ENCODE results near the gene CHRDL2.
A peak's percentile ranks its signal among the peaks of the same experiment; 100 is the strongest.

CHRDL2 gene

DNA sequence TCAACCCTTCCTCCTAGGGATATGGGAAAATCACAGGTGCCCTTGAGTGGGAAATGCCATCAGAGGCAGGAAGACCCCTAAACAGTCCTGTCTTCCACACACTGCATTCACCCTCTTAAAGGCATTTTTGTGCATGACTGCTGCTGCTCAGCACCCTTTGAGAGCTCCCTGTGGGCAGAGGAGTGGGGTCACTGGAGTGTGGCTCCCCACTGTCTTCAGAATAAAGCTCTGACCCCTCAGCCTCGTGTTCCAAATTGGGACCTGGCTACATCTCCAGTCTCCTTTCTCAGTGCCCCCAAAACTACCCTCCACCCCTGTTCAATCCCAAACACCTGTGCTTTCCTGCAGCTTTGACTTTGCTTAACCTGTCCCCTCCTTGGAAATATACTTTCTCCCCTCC, 46.6 kb downstream of the CHRDL2 start:
- no peak for DNase-seq

DNA sequence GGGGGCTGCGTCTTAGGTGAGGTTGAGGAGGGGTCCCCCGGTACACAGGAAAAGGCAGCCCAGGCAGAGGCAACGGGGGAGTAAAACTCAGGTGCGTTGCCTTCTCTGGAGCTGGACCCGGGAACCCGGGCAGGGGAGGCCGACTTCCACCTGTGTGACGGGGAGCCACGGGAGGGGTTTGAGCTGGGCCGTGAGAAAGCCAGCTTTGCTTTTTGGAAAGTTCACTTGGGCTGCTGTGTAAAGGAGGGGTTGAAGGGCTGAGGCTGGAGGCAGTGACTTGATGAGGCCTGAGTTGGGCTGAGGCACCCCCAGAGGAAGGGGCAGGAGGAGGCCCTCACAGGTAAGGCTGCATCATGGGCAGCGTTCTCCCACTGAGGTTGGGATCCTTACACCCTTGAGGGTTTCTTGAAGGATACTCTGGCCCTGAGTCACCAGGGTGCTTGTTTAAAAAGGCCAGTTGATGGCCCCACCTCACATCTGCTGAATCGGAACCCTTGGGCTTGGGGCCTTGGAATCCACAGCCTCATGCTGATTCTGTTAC, 47.2 kb downstream of the CHRDL2 start:
- DNase-seq, result no peak

DNA sequence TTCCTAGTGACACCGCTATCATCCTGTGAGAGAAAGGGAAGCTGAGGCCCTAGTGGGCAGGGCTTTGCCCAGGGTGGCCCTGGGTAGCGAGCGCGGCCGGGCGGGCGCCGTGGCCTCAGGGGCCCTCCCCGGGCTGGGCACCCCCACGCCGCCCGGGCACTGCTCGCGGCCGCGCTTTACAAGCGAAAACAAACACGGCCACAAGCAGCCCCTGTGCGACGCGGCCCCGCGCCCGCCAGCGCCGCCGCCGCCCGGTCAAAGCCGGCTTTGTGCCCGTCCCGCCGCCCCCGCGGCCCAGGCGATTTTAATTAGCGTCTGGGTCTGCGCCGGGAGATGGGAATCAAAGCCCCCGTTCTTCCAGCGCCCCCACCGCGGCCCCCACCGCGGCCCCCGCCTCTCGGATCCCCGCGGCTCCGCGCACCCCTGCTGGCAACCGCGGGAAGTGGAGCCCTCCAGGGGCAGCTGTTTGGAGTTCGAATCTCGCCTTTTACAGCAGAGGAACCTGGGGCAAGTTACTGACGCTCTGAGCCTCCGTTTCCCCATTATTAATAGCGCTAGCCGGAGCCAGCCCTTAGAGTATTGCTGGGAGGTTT, 47.9 kb downstream of the CHRDL2 start:
- peak; percentile 3 to 9 for DNase-seq

DNA sequence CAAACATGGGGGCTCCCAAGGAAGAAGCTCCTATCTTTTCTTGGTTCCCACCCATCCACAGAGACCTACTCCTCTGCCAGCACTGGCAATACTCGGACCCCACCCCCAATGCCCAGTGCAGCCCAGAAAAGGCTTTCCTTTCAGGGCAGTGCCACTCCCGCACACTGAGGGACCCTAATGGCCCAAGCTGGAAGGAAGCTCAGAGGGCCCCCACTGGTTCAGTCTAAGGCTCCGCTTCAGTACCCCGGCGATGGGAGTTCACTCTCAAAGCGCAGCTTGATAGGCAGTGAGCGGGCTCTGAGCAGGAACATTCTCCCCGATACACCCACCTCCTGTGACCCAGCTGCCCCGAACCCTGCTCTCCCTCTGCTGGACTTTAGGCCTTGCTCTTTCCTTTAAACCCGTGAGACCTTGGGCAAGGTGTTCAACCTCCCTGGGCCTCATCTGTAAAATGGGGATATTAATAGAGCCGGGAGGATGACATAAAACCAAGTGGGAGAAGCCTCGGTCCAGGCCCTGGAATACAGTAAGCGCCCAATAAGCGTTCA, 48.4 kb downstream of the CHRDL2 start:
- no peak for DNase-seq

DNA sequence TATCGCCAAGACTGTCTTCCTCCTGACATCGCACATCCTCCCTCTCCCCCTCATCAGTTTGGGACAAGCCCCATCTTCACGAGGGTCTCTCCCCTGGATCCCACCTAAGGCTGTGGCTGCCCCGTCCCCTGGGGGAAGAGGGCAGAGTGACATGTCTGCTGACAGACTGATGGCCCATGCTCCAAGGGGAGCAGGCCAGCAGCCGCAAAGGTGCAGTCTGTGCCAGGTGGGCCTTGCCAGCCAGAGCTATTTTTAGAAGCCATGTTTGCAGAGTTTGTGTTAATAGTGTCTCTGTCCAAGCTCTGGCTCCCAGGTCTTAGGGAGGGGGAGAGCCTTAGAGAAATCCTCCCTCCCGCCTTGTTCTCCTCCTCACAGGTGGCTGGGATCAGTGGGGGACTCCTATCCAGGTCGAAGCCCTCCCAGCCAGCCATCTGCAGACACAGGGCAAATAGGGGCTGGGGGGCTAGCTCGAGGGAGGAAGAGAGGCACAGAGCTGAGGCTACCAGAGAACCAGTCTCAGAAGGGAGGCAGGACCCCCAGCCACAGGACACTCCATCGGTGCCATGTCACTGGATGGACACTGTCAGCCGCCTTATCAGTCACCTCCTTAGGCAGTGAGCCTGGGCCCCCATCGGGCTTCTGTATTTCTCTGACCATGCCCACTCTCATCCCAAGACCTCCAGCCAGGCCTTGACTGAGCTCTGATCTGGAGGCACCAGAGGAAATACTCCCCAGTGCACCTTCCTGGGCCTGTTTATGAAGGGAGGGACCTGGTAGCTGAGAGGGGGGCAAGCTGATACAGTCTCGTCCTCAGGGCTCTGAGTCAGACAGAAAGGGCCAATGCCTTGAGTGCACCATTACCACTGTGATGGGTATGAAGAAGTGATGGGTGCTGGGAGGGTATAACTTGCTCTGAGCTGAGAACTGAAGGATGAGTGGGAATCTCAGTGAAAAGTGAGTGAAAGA, 49.3 kb downstream of the CHRDL2 start:
- DNase-seq, result no peak

DNA sequence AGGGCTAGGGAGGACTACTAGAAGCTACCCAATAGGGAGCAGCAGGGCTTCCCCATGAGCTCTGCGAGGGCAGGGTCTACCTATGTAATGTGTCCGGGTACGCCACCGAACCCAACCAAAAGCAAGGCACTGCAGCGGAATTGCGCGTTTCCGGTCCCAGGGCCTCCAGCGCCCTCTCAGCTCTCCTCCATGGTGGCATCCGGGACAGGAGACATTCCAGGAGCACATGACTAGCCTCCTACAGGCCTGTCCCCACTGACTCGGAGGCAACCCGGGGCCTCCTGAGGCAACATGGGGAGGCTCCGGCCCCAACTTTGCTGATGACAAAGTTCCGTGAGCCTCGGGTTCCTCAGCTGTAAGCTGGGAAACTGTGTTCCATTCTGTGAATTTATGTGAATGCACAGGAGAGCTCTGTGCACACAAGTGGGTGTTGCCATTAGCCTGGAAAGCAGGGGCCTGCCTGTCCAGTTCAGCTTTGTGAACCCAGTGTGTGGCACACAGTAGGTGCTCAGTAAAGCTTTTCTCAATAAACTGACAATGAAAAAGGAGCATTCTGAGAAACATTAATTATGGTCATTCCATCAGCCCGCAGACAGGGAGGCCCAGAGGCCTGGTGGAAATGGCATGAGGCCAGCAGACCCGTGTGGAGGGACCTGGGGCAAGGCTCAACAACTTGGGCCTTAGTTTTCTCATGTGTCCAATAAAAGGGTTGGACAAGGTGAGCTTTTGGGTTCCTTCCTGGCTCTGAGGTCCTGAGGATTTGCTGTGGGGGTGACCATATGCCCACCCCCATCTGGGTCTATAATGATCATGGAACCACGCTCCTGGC, 50.3 kb downstream of the CHRDL2 start:
- no peak for DNase-seq

DNA sequence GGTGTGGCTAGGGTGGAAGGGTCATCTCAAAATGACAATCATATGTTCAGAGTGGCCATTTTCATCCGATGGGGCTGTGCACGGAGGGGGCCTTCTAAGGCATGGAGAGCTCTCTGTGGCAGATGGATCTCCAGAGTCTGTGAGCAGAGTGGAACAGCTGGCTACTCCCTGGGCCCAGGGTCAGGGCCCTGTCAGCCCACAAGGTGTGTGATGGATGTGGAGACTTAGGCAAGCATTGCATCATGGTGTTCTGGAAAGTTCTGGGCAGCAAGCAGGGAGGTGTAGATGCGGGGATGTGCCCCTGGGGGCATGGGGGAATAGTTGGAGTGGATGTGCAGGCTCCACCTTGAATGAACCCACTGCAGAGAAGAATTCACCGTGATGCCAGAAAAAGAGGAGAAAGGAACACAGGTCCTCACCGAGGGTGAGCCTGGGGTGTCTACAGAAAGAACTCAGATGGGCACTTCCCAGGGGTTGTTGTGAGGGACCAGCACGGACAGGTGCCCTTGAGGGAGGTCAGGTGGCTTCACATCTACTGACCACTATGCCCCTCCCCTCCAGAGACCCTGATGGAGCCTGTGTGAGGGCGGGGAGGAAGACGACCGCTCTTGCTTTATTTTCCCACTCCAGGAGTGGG, 51.1 kb downstream of the CHRDL2 start:
- DNase-seq, result no peak

DNA sequence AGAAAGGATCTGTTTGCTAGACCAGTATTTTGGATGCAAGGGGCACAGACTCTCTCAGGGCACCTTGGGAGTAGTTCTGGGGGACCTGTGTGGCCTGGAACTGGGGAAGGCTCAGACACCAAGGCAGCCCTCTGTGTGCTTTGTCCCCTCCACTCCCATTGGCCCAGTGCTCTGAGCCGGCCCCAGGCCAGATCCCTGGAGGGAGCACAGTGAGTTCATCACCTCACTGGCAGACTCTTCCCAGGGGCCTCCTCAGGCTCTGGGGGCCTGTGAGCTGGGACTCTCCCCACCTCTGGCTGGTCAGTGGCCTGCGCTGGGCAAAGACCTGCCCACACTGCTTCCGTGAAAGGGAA, 51.7 kb downstream of the CHRDL2 start:
- no peak for DNase-seq

DNA sequence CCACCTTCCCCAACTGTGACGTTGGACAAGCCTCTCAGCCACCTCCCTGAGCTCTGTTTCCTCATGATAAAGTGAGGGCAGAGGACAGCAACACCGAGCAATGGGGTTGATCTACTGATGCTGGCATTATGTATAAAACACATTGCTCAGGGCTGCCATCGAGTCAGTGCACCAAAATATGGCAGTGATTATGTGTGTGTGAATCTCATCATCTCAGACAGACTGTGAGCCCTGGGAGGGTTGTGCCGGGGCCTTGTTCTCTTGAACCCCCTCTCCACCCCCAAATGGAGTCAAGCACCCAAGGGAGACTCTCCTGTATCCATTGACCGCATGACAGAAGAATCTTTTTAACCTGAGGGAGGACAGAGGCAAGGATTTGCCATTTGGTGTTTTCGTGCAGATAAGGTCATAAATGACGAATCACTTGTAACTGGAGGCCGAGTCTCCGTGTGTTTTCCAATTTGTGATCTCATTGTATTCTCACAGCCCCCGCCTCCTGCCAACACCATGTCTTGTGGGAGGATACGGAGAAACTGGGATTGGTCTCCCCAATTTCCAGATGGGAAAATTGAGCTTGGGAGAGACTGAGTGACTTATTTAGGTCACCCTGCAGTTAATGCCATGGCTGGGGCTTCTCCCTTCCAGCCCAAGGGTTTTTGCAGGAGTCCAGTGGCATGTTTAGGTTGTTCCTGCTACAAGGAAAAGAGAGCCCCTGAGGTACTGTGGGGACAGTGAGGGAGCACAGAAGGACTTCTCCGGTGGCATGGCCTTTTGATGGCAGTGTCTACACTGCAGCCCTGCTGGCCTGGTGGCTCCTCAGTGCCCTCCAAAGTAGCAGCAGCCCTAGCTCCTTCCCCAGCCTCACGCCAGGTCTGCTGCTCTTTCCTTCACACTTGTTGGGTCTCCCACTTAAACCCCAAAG, 52.4 kb downstream of the CHRDL2 start:
- no peak for DNase-seq

DNA sequence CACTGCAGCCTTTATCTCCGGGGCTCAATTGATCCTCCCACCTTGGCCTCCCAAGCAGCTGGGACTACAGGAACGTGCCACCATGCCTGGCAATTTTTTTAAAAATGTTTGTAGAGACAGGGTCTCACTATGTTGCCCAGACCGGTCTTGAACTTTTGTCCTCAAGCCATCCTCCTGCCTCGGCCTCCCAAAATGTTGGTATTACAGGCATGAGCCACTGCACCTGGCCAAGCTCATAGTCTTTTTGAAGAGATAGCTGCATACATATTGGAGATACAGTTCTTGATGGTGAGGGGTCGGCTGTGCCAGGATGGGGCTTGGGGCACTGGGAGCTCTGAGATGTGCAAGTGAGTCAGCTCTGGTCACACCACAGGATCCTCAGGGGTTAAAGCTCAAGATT, 53.2 kb downstream of the CHRDL2 start:
- no peak for DNase-seq

DNA sequence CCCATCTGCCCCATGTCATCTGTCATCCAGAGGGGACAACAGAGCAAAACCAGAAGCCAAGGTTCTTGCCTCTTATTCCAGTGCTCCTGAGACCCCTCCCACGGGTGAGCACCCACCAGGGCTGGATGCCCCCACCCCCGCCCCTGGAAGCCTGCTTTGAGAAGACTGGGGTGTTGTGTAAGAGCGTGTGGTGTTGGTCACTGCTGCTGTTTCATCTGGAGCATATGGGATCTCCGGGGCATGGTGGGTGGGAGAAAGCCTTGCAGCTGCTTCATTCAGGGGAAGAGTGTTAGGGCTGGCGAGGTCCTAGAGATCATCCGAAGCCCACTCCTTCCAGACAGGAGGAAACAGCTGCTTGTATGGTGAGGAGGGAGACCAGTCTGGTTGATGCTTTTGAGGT, 54.1 kb downstream of the CHRDL2 start:
- DNase-seq, result no peak

DNA sequence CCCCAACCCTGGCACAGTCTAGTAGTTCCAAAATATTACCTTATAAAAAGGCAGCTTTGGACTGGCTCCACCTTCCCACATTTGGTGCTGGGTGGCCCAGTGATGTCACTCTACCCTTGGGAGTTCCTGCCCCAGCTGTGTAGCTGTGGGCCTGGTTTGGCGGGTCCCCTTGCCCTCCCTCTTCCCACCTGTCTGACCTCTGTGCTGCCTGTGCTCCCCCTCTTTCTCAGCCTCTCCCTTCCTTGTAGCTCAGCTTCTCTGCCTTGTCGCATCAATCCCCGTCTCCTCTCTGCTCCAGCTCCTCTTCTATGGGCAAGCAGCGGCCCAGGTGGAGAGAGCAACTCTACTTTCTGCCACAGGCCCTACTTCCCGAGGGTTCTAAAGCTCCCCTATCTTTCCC, 54.6 kb downstream of the CHRDL2 start:
- DNase-seq, result no peak

DNA sequence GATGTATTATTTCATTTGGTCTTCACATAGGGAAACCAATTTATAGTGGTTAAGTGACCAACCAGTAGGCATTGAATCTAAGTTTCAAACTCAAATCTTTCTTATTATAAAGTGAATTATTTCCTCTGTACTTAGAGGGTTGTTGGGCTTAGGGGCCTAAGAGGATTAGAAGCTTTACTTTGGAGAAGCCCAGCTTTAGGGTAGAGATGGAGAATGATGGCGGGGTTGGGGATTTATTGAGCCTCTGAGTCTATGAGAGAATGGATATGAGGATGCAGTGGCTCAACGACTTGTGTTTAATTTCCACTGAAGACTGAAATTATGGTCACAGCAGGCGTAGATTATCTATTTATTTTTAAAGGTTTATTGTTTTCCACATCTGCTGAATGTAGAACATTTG, 55.5 kb downstream of the CHRDL2 start:
- DNase-seq, result no peak

DNA sequence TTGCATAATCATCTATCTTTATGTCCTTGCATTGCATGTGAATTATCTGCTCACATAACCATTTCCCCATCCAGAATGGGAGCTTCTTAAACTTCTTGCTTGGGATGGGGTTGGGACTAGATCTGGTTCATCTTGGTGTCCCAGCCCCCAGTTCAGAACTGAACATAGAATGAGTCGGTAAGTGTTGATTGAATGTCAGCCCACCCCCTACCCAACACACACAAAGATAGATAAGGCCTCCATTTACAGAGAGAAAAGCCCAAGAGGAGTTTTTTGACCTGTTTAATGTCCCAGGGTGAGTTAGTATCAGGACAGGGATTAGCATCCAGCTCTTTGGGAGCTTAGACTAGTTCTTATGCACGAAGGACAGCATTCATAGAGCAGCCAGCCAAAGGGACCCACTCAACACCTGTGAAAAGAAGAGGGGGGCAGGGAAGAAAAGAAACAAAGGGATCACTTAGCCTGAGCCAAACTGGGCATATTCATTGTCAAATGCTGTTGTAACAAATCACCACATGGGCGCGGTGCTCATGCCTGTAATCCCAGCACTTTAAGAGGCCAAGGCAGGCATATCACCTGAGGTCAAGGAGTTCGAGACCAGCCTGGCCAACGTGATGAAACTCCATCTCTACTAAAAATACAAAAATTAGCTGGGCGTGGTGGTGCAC, 57.4 kb downstream of the CHRDL2 start:
- no peak for DNase-seq

DNA sequence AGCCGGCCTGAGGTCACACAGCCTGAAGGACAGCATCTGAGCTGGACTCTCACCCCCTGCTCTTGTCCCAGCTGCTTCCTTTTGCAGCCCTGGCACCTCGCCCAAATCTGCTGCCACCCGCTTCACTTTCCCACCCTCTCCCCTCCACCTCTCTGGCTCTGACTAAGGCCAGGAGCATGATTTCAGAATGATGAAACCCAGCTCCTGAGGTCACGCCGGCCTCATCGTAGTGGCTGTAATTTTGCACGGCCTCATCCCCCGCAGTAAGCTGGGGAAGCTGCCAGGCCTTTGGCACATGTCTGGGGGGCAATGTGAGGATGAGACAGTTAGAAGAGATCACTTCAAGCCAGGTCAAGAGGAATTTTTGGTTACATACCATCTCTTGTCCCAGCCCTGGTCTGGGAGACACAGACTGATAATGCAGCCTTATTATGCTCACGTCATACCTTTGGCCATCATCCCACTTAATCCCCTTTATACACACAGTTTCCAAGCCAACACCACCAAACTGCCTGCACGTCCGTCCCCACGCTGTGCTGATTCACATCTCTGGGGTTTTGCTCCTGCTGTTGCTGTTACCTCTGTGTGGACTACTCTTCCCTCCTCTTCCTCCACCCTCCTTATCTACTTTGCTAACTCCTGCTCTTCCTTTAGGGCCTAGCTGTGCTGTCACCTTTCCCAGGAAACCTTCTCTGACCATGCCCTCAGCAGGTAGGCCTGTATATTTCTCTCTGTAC, 58.1 kb downstream of the CHRDL2 start:
- DNase-seq, result no peak

DNA sequence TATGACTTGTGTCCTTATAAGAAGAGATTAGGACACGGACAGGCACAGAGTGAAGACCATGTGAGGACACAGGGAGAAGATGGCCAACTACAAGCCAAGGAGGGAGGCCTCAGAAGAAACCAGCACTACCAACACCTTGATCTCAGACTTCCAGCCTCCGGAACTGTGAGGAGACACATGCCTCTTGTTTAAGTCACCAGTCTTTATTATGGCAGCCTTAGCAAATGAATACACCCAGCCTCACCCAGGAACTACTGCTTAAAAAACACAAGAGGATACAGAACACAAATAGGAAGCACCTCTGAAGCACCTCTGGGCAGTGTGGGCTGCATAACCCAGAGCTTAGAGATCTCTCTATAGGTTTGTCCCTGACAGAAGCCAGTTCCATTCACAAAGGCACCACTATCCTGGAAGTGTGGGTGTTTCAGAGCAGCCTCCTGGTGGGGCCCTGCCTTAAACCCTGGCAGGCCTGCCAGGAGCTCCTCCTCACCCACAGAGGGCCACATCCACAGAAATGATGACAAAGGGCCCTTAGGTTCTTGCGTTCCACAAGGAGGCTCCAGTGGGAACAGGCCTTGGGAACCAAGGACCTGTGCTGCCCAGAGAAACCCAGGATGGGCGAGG, 58.8 kb downstream of the CHRDL2 start:
- no peak for DNase-seq

DNA sequence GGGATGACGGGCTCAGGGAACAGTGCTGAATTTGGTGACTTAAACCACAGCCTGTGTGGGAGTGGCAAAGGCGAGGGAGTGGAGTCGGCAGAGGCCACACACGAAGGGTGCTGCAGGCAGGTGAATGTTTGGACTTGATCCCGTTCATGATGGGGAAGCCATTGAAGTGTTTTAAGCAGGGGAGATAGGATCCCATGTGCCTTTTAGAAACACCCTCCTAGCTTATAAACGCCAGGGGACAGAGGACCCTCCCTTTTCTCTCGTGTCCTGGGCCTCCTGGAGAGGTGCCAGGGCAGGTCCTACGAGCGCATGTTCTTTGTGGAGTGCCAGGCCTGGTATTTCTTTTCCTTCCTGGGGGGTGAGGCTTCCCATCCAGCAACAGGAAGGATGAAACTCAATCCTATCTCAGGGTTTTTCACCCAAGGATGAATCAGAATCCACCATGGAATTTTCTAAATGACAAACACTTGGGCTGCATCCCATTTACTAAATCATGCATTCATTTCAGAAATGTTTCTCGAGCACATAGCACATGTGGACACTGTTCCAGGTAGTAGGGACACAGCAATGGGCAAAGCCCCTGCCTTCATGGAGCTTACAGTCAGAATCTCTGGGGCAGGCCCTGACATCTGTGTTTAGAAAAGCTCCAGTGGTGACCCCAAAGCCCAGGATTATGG, 59.6 kb downstream of the CHRDL2 start:
- no peak for DNase-seq

DNA sequence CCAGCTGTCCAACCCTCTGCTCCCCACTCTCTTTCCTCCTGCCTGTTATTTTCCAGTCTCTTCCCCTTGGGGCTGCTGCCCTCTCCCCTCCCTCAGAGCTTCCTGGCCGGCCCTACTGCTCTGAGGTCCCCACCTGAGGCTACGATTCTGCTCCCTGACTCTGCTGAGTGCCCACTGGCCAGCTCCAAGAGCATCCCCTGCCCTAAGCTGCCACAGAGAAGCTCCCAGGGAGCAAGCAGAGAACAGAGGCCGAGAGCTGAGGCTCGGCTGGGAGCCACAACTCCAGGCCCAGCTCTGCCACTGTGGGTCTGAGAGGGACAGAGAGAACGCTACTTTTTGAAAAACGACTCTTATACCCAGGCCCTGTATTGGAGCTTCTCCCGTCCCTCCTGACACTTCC, 61.1 kb downstream of the CHRDL2 start:
- no peak for DNase-seq
